ENCODE data around the gene BOC. TPM values are rescaled to one million over a fixed set of nuclear protein-coding genes. Genes with fewer than 3 reads are reported as not detected.

BOC gene
- total RNA-seq, 1 experiment from 2014 or later: 3.5 TPM

GRCh38 chr3:113200946-113201345, 10.4 kb upstream of the BOC start:
- Histone ChIP-seq H2BK20ac (ENCODE audit: low read depth, low read length, poor library complexity, severe bottlenecking) (no peak overlapping the region), H2AK5ac (ENCODE audit: insufficient read length, low read length) (no peak overlapping the region), H3T11ph (ENCODE audit: low read length) (no peak overlapping the region), H2BK5ac (ENCODE audit: insufficient read length, low read length) (no peak overlapping the region), H3K9me3 (ENCODE audit: control insufficient read depth, low read depth, low read length) (no peaks in the 10 kb centered on the region), H3K27ac (ENCODE audit: insufficient read length, low read depth, low read length) (no peak overlapping the region), H3K23me2 (ENCODE audit: insufficient read length, low read depth, low read length, poor library complexity, severe bottlenecking) (no peaks in the 10 kb centered on the region), H3K79me2 (ENCODE audit: insufficient read depth, low read length) (no peaks in the 10 kb centered on the region), H3K4ac (ENCODE audit: low read depth, low read length) (no peak overlapping the region), H3K4me1 (ENCODE audit: insufficient read depth, low read length) (no peaks in the 10 kb centered on the region), H3K4me2 (ENCODE audit: insufficient read depth, insufficient read length, low read length) (no peak overlapping the region), H3K27me3 (ENCODE audit: insufficient read depth, low read length) (no peaks in the 10 kb centered on the region), H3K18ac (ENCODE audit: insufficient read length, low read depth, low read length) (no peak overlapping the region), H3K79me1 (ENCODE audit: insufficient read depth, low read depth, low read length, poor library complexity, severe bottlenecking) (no peaks in the 10 kb centered on the region), H4K20me1 (ENCODE audit: control insufficient read depth, insufficient read depth, insufficient read length) (no peaks in the 10 kb centered on the region), H3K56ac (ENCODE audit: insufficient read length, low read depth, low read length) (no peak overlapping the region), H4K91ac (ENCODE audit: insufficient read length, low read depth, low read length) (no peak overlapping the region), H4K8ac (replicated peaks; ENCODE audit: insufficient read length, low read depth, low read length) (no peak overlapping the region), H3K23ac (ENCODE audit: insufficient read length, low read depth, low read length) (no peak overlapping the region), H2AFZ (ENCODE audit: low read length) (no peak overlapping the region), H2BK12ac (ENCODE audit: insufficient read length, low read depth, low read length) (no peak overlapping the region), H3K9ac (ENCODE audit: extremely low read depth, insufficient read length, low read length) (no peak overlapping the region), H2BK15ac (ENCODE audit: low read depth, low read length) (no peak overlapping the region), H2BK120ac (ENCODE audit: low read depth, low read length, poor library complexity, severe bottlenecking) (no peak overlapping the region), H4K5ac (ENCODE audit: insufficient read length, low read depth, low read length) (no peak overlapping the region), H3K14ac (ENCODE audit: insufficient read depth, low read length) (no peak overlapping the region)
- H3K27me3 Mint-ChIP-seq (ENCODE audit: low read depth): peaks cover 4% of the 10 kb centered on the region
- no peak for TF ChIP-seq CTCF (conservative IDR thresholded peaks at IDR 0.05)
- no peak overlapping the region for H3K27ac Mint-ChIP-seq
- peaks cover 0 to 8% (median 0%) of the 10 kb centered on the region in 3 experiments; a peak in 1 of 7 replicates for H3K36me3 Mint-ChIP-seq (ENCODE audit: insufficient read depth in 1 of 3, low read depth in 3 of 3)
- no peak overlapping the region for H3K4me3 Mint-ChIP-seq
- DNase-seq: no peak
- H3K9me3 Mint-ChIP-seq: 0 out of 5 replicates have a peak, but pooled peaks cover 0 to 3% of the 10 kb centered on the region in 2 experiments
- no CpG with 5 or more reads among the region's 1 CpG for WGBS (ENCODE audit: extremely low coverage, insufficient read length, low lambda C conversion rate)
- no peaks in the 10 kb centered on the region for H3K4me1 Mint-ChIP-seq
